Fibroblast of pulmonary artery (primary cell): ENCODE results near the gene ARMC12.
A peak's percentile ranks its signal among the peaks of the same experiment; 100 is the strongest.
"Not testable (repeated sequence)": the region's sequence is repeated elsewhere in the genome, so short reads cannot be mapped to it uniquely, and the experiment has no call there.

Experiments
- DNase-seq: peaks from one replicate; pipeline ENCODE4 v3.0.0-alpha.2; 2010; ENCODE audit warnings: low read depth
- H3K4me3 ChIP-seq: replicated peaks from 2 replicates; pipeline ENCODE4 v1.5.1; 2011; ENCODE audit warnings: low read depth, mild to moderate bottlenecking, control low read depth, low read length, moderate library complexity
- TF ChIP-seq, protein P1 (sequence below): IDR thresholded peaks from 2 replicates; pipeline ENCODE4 v1.5.1; 2011; ENCODE audit warnings: mild to moderate bottlenecking, control low read depth, low read length, inconsistent platforms; ENCODE audit errors: missing control alignments

The ARMC12 gene

DNA sequence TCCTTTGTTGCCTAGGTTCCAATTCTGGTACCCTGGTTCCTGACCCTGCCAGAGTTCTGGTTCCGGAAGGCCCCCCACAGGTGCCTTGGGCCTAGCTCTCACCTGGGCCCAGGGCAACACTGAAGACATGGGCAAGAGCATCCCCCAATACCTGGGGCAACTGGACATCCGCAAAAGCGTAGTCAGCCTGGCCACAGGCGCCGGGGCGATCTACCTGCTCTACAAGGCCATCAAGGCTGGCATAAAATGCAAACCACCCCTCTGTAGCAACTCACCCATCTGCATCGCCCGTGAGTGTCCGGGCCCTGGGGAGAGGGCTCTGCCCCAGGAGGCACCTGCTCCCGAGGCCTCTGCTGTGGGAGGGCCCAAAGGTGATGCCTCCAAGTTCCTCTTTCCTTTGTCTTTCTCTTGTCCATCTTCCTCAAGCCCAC lies at the start of gene ARMC12:
ARMC12 (plus strand) TSS at position 51 of the 431 bp plus-strand sequence; CDS start at position 128, 77 bp downstream.
- TF ChIP-seq, protein P1, sequence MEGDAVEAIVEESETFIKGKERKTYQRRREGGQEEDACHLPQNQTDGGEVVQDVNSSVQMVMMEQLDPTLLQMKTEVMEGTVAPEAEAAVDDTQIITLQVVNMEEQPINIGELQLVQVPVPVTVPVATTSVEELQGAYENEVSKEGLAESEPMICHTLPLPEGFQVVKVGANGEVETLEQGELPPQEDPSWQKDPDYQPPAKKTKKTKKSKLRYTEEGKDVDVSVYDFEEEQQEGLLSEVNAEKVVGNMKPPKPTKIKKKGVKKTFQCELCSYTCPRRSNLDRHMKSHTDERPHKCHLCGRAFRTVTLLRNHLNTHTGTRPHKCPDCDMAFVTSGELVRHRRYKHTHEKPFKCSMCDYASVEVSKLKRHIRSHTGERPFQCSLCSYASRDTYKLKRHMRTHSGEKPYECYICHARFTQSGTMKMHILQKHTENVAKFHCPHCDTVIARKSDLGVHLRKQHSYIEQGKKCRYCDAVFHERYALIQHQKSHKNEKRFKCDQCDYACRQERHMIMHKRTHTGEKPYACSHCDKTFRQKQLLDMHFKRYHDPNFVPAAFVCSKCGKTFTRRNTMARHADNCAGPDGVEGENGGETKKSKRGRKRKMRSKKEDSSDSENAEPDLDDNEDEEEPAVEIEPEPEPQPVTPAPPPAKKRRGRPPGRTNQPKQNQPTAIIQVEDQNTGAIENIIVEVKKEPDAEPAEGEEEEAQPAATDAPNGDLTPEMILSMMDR = no peak
- no peak within 1 kb of the TSS for H3K4me3 ChIP-seq
- DNase-seq = no peak

GRCh38 chr6:35687658-35688604 lies 48.9 kb upstream of the ARMC12 start:
- TF ChIP-seq, protein P1 = no peak
- peak; percentile 48 for DNase-seq

GRCh38 chr6:35688605-35689322 lies 48.1 kb upstream of the ARMC12 start, which contains the start of gene FKBP5:
TSS of gene FKBP5 (minus strand) at chr6:35688915. CDS start at chr6:35642824, 46,091 bp downstream.
- H3K4me3 ChIP-seq = peak within 1 kb of the TSS; percentile 84
- peak; percentile 89 for DNase-seq
- TF ChIP-seq, protein P1 = no peak

More at GRCh38 chr6:35687658-35688604, 48.9 kb upstream of the ARMC12 start:
- H3K4me3 ChIP-seq = peak overlapping the region; percentile 84

- H3K4me3 ChIP-seq, DNase-seq: not testable (repeated sequence)
Measured at GRCh38 chr6:35690006-35690405, 46.8 kb upstream of the ARMC12 start.

DNA sequence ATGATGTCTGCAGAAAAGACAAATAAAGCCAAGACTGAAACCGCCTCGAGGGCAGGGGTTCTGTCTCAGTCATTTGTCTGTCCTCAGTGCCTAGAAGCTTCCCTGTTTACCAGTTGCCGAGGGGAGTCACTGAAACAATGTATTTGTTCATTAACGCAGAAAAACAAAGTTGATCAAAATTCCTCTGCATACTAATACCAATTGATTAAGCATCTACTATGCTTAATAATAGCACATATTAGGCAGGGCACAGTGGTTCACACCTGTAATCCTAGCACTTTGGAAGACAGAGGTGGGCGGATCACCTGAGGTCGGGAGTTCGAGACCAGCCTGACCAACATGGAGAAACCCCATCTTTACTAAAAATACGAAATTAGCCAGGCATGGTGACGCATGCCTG lies 46.3 kb upstream of the ARMC12 start:
- H3K4me3 ChIP-seq = no peak overlapping the region
- no peak for DNase-seq
- TF ChIP-seq, protein P1 = no peak

DNA sequence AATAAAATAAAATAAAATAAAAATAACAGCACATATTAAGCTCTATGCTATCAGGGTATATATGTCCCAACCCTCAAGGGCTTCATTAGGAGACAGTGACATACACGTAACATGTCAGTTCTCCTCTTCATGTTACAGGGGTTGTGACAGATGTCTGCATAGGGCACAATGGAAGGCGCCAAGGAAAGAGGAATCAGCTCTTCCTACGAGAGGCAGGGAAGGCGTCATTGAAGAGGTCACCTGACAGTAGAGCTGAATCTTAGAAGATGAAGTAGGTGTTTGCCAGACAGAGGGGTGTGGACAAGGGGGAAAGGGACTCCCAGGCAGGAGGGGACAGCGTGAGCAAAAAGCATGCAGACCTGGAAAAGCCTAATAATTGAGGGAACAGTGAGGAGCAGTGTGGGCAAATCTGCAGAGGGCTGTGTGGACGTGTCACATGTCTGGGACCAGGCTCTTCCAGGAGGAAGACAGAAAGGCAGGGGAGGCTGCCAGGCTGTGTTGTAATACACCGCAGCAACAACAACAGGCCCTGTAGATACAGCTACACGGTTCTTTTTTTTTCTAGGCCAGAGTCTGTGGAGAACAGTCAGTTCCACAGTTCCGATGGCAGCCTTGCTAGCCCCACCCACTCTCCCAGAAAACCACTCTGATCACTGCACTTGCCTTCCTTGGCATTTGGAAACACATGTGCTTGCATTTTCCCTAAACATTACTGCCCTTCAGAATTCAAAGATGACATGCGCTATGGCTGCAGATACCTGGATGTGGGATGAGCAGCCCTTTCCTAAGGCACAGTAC lies 45.6 kb upstream of the ARMC12 start:
- no peak overlapping the region for H3K4me3 ChIP-seq
- peak; percentile 95 for DNase-seq
- TF ChIP-seq, protein P1 = no peak

- peak; percentile 58 for DNase-seq
- no peak overlapping the region for H3K4me3 ChIP-seq
- TF ChIP-seq, protein P1 = no peak
Measured at GRCh38 chr6:35694462-35694861, 42.4 kb upstream of the ARMC12 start.

GRCh38 chr6:35698430-35698829 lies 38.4 kb upstream of the ARMC12 start:
- DNase-seq = peak; percentile 41
- H3K4me3 ChIP-seq = not testable (repeated sequence)
